Adrenal gland (tissue), 5 donors: ENCODE measurements around the gene ANKRD16.

Experiments used
- POLR2A ChIP-seq, 2 donors: fragments of 450-650 bp; IDR thresholded peaks; one replicate each; pipeline ENCODE4 v1.6.1; 2017; ENCODE audit warnings: antibody characterized with exemption in 2 of 2, mild to moderate bottlenecking in 2 of 2, moderate library complexity in 1 of 2
- TF ChIP-seq, protein P1 (sequence below), 6 experiments: fragments of 450-650 bp in 4 of 6; fragments of 200-600 bp in 2 of 6; sonication (generic) in 1 of 6; IDR thresholded peaks; 1 replicate in 5 of 6; 2 replicates in 1 of 6; pipeline versions ENCODE4 v1.5.1 to v1.8.0; 2016 to 2021; ENCODE audit warnings: antibody characterized with exemption in 6 of 6, mild to moderate bottlenecking in 2 of 6, moderate library complexity in 1 of 6
- donor health status: DM: no; HTN: no; CAD: no.

DNA sequence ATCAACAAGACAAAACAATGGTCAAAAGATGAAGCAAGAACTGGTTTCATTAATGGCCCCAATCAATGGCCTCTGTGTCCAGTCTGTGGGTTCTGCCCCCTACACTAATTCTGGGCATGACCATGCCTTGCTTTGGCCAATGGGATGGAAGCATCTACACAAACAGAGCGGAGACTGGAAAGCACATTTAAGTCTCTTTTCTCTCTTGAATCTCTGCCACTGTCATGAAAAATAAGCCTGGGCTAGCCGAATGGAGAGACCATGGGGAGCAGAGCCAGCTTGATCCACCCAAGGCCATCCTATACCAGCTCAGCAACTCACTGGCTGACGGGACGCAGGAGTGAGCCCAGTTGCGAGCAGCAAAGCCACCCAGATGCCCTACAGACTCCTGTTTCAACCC, 30.9 kb downstream of the ANKRD16 start:
- TF ChIP-seq, protein P1, sequence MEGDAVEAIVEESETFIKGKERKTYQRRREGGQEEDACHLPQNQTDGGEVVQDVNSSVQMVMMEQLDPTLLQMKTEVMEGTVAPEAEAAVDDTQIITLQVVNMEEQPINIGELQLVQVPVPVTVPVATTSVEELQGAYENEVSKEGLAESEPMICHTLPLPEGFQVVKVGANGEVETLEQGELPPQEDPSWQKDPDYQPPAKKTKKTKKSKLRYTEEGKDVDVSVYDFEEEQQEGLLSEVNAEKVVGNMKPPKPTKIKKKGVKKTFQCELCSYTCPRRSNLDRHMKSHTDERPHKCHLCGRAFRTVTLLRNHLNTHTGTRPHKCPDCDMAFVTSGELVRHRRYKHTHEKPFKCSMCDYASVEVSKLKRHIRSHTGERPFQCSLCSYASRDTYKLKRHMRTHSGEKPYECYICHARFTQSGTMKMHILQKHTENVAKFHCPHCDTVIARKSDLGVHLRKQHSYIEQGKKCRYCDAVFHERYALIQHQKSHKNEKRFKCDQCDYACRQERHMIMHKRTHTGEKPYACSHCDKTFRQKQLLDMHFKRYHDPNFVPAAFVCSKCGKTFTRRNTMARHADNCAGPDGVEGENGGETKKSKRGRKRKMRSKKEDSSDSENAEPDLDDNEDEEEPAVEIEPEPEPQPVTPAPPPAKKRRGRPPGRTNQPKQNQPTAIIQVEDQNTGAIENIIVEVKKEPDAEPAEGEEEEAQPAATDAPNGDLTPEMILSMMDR (IDR thresholded peaks at IDR 0.05): no peak
- TF ChIP-seq POLR2A (IDR thresholded peaks at IDR 0.05): peak in 1 of 2 donors; percentile 19
